HG03095 (cell line): ENCODE data around the gene SSTR4.

Source experiments
- ATAC-seq: cut with Tn5 transposase; IDR thresholded peaks from one replicate; pipeline ENCODE4 v1.9.1; 2021; ENCODE audit warnings: moderate library complexity; ENCODE audit not compliant: unreplicated experiment

SSTR4 gene

DNA sequence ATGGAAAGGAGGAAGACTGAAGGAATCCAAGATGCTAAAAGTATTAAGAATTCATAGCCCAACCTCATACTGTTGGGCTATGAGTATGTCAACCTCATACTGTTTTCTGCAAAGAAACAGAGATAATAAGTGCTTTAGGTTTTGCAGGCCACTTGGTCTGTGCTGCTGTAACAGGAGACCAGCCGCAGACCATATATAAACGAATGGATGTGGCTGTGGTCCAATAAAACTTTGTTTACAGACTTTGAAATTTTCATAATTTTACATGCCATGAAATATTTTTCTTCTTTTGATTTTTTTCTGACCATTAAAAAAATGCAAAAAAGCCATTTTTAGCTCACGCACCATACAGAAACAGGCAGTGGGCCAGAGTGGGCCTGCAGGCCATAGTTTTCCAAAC lies 28.1 kb downstream of the SSTR4 start:
- ATAC-seq: no peak

DNA sequence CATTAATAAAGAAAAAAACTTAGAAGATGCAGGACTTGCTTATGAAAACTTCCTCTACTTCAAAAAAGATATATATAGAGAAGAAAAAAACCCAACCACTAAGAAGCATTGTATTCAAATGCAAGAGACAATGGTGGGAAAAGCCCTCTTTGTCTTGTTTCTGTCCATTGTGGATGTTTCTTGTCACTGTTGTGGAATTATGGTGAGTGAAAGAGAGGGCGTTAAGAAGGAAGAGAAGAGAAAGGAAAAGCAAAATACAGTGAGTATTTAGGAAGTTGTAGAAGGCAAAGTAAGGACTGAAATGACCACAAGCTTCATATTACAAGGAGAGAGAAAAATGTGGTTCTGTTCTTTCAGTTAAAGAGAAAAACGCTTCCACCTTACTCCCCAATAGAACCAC lies 28.5 kb downstream of the SSTR4 start:
- ATAC-seq: no peak

DNA sequence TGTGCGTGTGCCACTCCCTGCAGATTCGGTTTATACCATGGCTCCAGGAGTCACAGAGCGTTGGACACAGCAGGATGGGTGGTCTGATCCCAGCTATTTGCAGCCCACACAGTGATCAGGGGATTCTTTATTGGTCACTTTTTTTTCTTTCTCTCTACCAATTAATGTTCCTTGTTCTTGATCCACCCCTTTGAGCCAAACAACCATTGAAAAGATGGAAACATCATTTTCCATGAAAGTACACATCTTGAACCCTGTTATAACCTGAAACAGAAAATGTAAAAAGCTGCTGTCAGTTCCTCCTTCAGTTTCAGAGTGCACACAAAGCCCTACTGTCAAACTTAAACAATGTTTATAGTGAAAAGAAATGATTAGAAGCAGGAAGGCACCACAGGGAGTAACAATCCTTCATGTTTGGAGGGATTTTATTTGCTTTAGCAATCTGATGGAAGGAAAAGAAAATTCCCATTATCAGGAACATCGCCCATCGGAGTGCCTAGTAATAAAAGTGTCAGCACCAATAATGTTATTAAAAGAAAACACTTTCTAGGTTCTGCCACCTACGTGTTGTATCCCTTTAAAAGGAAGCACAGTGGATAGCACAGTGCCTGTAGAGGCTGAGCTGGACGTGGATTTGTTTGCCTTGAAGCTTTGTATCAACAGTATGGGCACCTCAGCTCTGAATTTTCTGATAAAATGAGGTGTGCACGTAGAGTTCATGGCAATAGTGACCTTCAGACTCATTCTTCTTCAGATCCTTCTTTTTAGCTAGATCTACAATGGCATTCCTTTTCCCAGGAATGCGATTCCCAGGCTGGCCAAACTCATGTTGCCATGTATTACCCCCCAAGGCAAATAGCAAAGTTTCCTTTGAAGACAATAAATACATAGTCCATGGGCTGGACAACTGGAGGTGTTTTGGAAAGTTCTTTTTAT lies 30.4 kb downstream of the SSTR4 start:
- ATAC-seq: no peak

GRCh38 chr20:23066772-23067171 lies 31.7 kb downstream of the SSTR4 start:
- ATAC-seq: no peak

GRCh38 chr20:23068283-23068682 lies 33.2 kb downstream of the SSTR4 start:
- ATAC-seq: no peak

DNA sequence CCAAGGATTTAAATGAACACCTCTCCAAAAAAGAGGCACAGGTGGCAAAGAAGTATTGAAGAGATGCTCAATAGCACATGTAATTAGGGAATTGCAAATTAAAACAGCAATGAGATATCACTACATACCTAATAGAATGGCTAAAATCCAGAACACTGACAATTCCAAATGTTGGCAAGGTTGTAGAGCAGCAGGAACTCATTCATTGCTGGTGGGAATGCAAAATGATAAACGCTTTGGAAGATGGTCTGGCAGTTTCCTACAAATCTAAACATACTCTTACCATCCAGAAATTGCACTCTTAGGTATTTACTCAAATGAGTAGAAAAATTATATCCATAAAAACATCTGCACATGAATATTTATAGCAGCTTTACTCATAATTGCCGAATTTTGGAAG lies 34.0 kb downstream of the SSTR4 start:
- ATAC-seq: no peak

DNA sequence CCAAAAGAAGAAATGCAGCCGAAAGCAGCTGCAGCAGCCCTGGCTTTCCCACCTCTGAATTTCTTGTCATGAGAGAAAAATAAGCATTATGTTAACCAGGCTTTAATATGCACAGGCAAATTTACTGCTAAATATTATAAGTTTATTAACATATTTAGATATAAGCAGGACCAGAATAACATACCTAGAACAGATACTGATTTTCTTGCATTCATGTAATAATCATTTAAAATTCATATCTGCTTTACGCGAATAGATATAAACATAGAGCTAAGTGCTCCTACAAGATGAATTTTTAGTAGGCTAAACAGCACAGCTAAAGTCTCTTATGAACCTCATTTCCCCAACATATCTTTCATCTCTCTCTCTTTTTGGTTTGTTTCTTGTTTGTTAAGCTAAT lies 36.3 kb downstream of the SSTR4 start:
- no peak for ATAC-seq

DNA sequence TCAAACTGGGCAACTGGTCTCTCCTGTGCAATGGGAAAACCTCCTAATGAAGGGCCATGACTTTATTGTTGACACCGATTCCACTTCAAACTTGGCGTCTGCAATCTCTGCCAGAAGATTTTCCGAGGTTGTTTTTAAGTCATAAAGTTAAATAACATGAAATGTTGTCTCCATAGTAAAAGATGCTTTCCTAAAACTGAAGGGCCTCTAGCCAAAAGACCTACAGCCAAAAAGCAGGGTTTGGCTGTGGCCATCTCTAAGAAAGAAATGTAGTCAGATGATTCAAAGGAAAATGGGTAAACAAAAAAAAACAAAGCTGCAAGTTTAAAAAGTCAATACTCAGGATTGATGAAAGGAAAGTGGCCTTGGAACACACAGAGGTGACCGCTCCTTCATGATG lies 36.9 kb downstream of the SSTR4 start:
- ATAC-seq: no peak

DNA sequence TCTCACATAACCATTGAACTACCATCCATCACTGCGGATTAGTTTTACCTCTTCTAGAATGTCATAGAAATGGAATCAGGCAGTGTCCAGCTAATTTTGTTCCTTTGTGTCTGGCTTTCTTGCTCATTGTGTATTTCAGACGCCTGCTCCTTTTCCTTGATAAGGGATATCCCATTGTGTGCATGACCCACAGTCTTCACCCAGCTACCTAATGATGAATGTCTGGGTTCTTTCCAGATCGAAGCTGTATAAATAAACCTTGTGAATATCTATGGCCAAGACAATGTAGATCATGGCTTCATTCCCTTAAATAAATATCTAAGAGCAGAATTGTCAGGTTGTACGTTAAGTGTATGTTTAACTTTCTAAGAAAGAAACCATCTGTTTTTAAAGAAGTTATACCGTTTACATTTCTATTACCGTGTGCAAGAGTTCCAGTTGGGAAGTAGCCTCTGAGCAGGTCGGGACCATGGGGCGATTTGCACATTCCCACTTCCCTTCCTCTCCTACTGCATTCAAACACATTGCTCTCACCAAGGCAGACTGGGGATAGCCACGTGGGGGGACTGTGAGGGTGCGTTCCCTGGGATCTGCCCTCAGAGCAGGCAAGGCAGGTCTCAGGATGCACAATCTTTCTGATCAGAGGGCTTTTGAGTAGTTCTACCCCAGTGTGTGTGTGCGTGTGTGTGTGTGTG lies 37.9 kb downstream of the SSTR4 start:
- ATAC-seq: no peak

- ATAC-seq: no peak
Observed at GRCh38 chr20:23074052-23074451, 38.9 kb downstream of the SSTR4 start.

GRCh38 chr20:23077277-23077676 lies 42.2 kb downstream of the SSTR4 start:
- no peak for ATAC-seq

GRCh38 chr20:23078351-23079015 lies 43.4 kb downstream of the SSTR4 start:
- no peak for ATAC-seq

GRCh38 chr20:23079016-23079351 lies 43.9 kb downstream of the SSTR4 start:
- ATAC-seq: no peak

DNA sequence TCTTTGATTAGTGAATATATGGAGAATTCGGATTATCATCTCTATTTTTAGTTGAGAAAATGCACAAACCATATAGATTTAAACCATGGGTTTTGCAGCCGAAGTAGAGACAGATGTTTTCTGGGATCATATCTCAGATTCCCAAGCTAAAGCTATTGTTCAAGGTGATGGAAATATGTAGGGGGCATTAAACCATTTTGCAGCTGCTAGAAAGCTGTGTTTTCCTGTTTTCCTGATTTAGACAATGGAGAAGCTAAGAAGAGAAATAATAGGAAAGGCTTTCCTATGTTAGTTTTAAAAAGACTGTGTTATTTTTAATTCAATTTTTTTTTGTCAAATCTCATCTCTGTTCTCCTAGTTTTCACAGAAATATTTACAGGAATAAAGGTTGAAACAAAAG lies 44.8 kb downstream of the SSTR4 start:
- no peak for ATAC-seq

GRCh38 chr20:23080521-23080920 lies 45.4 kb downstream of the SSTR4 start:
- no peak for ATAC-seq

DNA sequence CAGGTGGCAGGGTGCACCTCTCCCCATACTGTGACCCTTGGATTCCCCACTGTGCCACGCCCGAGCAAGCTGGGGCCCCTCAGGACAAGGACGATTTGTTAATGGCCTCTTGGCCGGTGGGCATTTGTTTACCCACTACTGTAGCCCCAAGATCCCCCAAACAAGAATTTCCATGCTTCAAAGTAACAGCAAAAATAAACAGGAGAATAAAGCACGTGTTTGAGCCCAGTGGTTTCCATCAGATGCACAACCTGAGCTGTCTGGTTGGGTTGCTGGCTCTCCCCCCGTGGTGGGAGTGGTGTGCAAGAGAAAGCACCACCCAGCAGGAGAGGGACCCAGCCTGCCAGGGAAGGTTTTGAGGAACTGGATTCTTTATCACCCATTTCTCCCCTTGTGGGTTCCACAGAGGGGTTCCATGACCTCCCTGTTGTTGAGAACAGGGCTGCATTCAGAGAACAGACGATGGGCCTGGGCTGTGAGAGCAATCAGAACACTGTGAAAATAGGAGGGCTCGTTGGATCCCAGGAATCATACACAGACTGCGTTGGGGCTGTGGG lies 46.2 kb downstream of the SSTR4 start:
- ATAC-seq: no peak

GRCh38 chr20:23082846-23083552 lies 47.9 kb downstream of the SSTR4 start:
- no peak for ATAC-seq

- no peak for ATAC-seq
Observed at GRCh38 chr20:23083553-23084220, 48.6 kb downstream of the SSTR4 start.

GRCh38 chr20:23084282-23084844 lies 49.3 kb downstream of the SSTR4 start:
- no peak for ATAC-seq

- no peak for ATAC-seq
Observed at GRCh38 chr20:23084845-23085365, 49.8 kb downstream of the SSTR4 start.
